ENCODE results near the gene KLHL26.

DNA sequence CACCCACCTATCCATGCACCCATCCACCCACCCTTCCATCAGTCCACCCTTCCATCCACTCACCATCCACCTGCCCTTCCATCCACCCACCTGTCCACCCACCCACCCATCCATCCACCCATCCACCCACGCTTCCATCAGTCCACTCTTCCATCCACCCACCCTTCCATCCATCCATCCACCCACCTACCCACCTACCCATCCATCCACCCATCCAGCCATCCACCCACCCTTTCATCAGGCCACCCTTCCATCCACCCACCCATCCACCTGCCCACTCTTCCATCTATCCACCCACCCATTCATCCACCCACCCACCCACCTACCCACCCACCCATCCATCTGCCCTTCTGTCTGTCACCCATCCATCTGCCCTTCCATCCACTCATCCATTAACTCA lies 17.0 kb downstream of the KLHL26 start:
- TF ChIP-seq, protein P1, sequence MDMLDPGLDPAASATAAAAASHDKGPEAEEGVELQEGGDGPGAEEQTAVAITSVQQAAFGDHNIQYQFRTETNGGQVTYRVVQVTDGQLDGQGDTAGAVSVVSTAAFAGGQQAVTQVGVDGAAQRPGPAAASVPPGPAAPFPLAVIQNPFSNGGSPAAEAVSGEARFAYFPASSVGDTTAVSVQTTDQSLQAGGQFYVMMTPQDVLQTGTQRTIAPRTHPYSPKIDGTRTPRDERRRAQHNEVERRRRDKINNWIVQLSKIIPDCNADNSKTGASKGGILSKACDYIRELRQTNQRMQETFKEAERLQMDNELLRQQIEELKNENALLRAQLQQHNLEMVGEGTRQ (IDR thresholded peaks at IDR 0.05; ENCODE audit: low read depth, low read length) = no peak
- TF ChIP-seq, protein P2, sequence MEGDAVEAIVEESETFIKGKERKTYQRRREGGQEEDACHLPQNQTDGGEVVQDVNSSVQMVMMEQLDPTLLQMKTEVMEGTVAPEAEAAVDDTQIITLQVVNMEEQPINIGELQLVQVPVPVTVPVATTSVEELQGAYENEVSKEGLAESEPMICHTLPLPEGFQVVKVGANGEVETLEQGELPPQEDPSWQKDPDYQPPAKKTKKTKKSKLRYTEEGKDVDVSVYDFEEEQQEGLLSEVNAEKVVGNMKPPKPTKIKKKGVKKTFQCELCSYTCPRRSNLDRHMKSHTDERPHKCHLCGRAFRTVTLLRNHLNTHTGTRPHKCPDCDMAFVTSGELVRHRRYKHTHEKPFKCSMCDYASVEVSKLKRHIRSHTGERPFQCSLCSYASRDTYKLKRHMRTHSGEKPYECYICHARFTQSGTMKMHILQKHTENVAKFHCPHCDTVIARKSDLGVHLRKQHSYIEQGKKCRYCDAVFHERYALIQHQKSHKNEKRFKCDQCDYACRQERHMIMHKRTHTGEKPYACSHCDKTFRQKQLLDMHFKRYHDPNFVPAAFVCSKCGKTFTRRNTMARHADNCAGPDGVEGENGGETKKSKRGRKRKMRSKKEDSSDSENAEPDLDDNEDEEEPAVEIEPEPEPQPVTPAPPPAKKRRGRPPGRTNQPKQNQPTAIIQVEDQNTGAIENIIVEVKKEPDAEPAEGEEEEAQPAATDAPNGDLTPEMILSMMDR (conservative IDR thresholded peaks at IDR 0.05; ENCODE audit: low read depth, low read length) = no peak
- TF ChIP-seq RAD21 (IDR thresholded peaks at IDR 0.05; ENCODE audit: low read length) (no peak), SMC3 (IDR thresholded peaks at IDR 0.05; ENCODE audit: low read depth, low read length) (no peak), POLR2A (IDR thresholded peaks at IDR 0.05; ENCODE audit: low read depth, low read length) (no peak), RCOR1 (IDR thresholded peaks at IDR 0.05; ENCODE audit: insufficient replicate concordance, low read length) (no peak), MAFK (IDR thresholded peaks at IDR 0.05; ENCODE audit: low read depth, low read length) (no peak), CHD1 (IDR thresholded peaks at IDR 0.05; ENCODE audit: low read depth, low read length) (no peak), CEBPB (IDR thresholded peaks at IDR 0.05; ENCODE audit: low read depth, low read length) (no peak), BHLHE40 (IDR thresholded peaks at IDR 0.05; ENCODE audit: low read depth, low read length) (no peak), MAZ (IDR thresholded peaks at IDR 0.05; ENCODE audit: borderline replicate concordance, low read depth, low read length) (no peak), RFX5 (IDR thresholded peaks at IDR 0.05; ENCODE audit: low read depth, low read length) (no peak), FOS (IDR thresholded peaks at IDR 0.05; ENCODE audit: low read depth, low read length) (no peak)
- TF ChIP-seq, protein P3, sequence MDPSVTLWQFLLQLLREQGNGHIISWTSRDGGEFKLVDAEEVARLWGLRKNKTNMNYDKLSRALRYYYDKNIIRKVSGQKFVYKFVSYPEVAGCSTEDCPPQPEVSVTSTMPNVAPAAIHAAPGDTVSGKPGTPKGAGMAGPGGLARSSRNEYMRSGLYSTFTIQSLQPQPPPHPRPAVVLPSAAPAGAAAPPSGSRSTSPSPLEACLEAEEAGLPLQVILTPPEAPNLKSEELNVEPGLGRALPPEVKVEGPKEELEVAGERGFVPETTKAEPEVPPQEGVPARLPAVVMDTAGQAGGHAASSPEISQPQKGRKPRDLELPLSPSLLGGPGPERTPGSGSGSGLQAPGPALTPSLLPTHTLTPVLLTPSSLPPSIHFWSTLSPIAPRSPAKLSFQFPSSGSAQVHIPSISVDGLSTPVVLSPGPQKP (IDR thresholded peaks at IDR 0.05; ENCODE audit: borderline replicate concordance, low read depth, low read length) = no peak

Data from IMR-90 (cell line).